ENCODE results near the gene COX14. TPM values are rescaled to one million over a fixed set of nuclear protein-coding genes. Genes with fewer than 3 reads are reported as not detected.

COX14 gene
- total and polyA plus RNA-seq, 4 donors = 26.7 to 172 (median 53.5) TPM

- TF ChIP-seq HNF4A (conservative IDR thresholded peaks at IDR 0.05) (no peak), NR2F2 (IDR thresholded peaks at IDR 0.05) (no peak), GABPA (IDR thresholded peaks at IDR 0.05 in 1 of 2, conservative IDR thresholded peaks at IDR 0.05 in 1 of 2) (no peak), FOXA1 (IDR thresholded peaks at IDR 0.05) (no peak), EGR1 (IDR thresholded peaks at IDR 0.05; ENCODE audit: low read depth in 2 of 2) (no peak), TAF1 (conservative IDR thresholded peaks at IDR 0.05) (no peak), RXRA (IDR thresholded peaks at IDR 0.05) (no peak), JUND (IDR thresholded peaks at IDR 0.05) (no peak), RAD21 (IDR thresholded peaks at IDR 0.05) (no peak), FOXA2 (IDR thresholded peaks at IDR 0.05) (no peak), HNF4G (IDR thresholded peaks at IDR 0.05) (no peak), SP1 (IDR thresholded peaks at IDR 0.05) (no peak), YY1 (IDR thresholded peaks at IDR 0.05) (no peak)
- TF ChIP-seq, protein P1, sequence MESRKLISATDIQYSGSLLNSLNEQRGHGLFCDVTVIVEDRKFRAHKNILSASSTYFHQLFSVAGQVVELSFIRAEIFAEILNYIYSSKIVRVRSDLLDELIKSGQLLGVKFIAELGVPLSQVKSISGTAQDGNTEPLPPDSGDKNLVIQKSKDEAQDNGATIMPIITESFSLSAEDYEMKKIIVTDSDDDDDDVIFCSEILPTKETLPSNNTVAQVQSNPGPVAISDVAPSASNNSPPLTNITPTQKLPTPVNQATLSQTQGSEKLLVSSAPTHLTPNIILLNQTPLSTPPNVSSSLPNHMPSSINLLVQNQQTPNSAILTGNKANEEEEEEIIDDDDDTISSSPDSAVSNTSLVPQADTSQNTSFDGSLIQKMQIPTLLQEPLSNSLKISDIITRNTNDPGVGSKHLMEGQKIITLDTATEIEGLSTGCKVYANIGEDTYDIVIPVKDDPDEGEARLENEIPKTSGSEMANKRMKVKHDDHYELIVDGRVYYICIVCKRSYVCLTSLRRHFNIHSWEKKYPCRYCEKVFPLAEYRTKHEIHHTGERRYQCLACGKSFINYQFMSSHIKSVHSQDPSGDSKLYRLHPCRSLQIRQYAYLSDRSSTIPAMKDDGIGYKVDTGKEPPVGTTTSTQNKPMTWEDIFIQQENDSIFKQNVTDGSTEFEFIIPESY (IDR thresholded peaks at IDR 0.05) = no peak
- TF ChIP-seq, protein P2, sequence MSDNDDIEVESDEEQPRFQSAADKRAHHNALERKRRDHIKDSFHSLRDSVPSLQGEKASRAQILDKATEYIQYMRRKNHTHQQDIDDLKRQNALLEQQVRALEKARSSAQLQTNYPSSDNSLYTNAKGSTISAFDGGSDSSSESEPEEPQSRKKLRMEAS (IDR thresholded peaks at IDR 0.05) = no peak
- TF ChIP-seq, protein P3, sequence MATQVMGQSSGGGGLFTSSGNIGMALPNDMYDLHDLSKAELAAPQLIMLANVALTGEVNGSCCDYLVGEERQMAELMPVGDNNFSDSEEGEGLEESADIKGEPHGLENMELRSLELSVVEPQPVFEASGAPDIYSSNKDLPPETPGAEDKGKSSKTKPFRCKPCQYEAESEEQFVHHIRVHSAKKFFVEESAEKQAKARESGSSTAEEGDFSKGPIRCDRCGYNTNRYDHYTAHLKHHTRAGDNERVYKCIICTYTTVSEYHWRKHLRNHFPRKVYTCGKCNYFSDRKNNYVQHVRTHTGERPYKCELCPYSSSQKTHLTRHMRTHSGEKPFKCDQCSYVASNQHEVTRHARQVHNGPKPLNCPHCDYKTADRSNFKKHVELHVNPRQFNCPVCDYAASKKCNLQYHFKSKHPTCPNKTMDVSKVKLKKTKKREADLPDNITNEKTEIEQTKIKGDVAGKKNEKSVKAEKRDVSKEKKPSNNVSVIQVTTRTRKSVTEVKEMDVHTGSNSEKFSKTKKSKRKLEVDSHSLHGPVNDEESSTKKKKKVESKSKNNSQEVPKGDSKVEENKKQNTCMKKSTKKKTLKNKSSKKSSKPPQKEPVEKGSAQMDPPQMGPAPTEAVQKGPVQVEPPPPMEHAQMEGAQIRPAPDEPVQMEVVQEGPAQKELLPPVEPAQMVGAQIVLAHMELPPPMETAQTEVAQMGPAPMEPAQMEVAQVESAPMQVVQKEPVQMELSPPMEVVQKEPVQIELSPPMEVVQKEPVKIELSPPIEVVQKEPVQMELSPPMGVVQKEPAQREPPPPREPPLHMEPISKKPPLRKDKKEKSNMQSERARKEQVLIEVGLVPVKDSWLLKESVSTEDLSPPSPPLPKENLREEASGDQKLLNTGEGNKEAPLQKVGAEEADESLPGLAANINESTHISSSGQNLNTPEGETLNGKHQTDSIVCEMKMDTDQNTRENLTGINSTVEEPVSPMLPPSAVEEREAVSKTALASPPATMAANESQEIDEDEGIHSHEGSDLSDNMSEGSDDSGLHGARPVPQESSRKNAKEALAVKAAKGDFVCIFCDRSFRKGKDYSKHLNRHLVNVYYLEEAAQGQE (IDR thresholded peaks at IDR 0.05) = no peak
- TF ChIP-seq, protein P4, sequence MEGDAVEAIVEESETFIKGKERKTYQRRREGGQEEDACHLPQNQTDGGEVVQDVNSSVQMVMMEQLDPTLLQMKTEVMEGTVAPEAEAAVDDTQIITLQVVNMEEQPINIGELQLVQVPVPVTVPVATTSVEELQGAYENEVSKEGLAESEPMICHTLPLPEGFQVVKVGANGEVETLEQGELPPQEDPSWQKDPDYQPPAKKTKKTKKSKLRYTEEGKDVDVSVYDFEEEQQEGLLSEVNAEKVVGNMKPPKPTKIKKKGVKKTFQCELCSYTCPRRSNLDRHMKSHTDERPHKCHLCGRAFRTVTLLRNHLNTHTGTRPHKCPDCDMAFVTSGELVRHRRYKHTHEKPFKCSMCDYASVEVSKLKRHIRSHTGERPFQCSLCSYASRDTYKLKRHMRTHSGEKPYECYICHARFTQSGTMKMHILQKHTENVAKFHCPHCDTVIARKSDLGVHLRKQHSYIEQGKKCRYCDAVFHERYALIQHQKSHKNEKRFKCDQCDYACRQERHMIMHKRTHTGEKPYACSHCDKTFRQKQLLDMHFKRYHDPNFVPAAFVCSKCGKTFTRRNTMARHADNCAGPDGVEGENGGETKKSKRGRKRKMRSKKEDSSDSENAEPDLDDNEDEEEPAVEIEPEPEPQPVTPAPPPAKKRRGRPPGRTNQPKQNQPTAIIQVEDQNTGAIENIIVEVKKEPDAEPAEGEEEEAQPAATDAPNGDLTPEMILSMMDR (IDR thresholded peaks at IDR 0.05; ENCODE audit: low read depth, low read length, missing input control) = no peak
- no peaks in the 10 kb centered on the region for H3K27me3 ChIP-seq (ENCODE audit: control insufficient read depth in 4 of 4, insufficient read depth in 4 of 4, low read length in 3 of 4)
- peaks cover 0 to 14% (median 6%) of the 10 kb centered on the region in 4 donors for H3K4me1 ChIP-seq (ENCODE audit: control insufficient read depth in 4 of 4, insufficient read depth in 4 of 4, low read length in 3 of 4)
- H3K9me3 ChIP-seq (ENCODE audit: control insufficient read depth in 4 of 4, low read length in 3 of 4) = no peaks in the 10 kb centered on the region
- peaks cover 20 to 58% (median 41%) of the 10 kb centered on the region in 4 donors for H3K36me3 ChIP-seq (ENCODE audit: control insufficient read depth in 4 of 4, insufficient read depth in 3 of 4, low read depth in 1 of 4, low read length in 3 of 4)
- H3K27ac ChIP-seq (ENCODE audit: low read depth in 1 of 2, low read length in 2 of 2) = no peak overlapping the region
- WGBS = 94% methylated on average over 5 of the region's 5 CpGs
- no peak overlapping the region for H3K9ac ChIP-seq (ENCODE audit: low read depth in 1 of 2, low read length in 2 of 2)
- H3K4me3 ChIP-seq (ENCODE audit: low read depth in 1 of 3, low read length in 3 of 3) = no peak overlapping the region
- no peak for DNase-seq (ENCODE audit: low spot score)
Observed at GRCh38 chr12:50090391-50090790, 21.6 kb upstream of the COX14 start.

- Histone ChIP-seq H3K4me1 (ENCODE audit: control insufficient read depth in 4 of 4, insufficient read depth in 4 of 4, low read length in 3 of 4) (peaks cover 2 to 21% (median 13%) of the 10 kb centered on the region in 4 donors), H3K9ac (ENCODE audit: low read depth in 1 of 2, low read length in 2 of 2) (no peak overlapping the region), H3K9me3 (ENCODE audit: control insufficient read depth in 4 of 4, low read length in 3 of 4) (no peaks in the 10 kb centered on the region), H3K27ac (ENCODE audit: low read depth in 1 of 2, low read length in 2 of 2) (no peak overlapping the region), H3K27me3 (ENCODE audit: control insufficient read depth in 4 of 4, insufficient read depth in 4 of 4, low read length in 3 of 4) (no peaks in the 10 kb centered on the region), H3K4me3 (ENCODE audit: low read depth in 1 of 3, low read length in 3 of 3) (no peak overlapping the region), H3K36me3 (ENCODE audit: control insufficient read depth in 4 of 4, insufficient read depth in 3 of 4, low read depth in 1 of 4, low read length in 3 of 4) (peaks cover 29 to 59% (median 41%) of the 10 kb centered on the region in 4 donors)
- DNase-seq (ENCODE audit: low spot score) = no peak
- WGBS = 95% methylated on average over 6 of the region's 6 CpGs
- TF ChIP-seq FOXA1 (IDR thresholded peaks at IDR 0.05) = no peak
- TF ChIP-seq GABPA (IDR thresholded peaks at IDR 0.05 in 1 of 2, conservative IDR thresholded peaks at IDR 0.05 in 1 of 2) = no peak
- TF ChIP-seq HNF4A (conservative IDR thresholded peaks at IDR 0.05) = no peak
- TF ChIP-seq NR2F2 (IDR thresholded peaks at IDR 0.05) = no peak
- TF ChIP-seq, protein P2 (IDR thresholded peaks at IDR 0.05) = no peak
- no peak for TF ChIP-seq ATF3 (IDR thresholded peaks at IDR 0.05)
- TF ChIP-seq, protein P4 (IDR thresholded peaks at IDR 0.05; ENCODE audit: low read depth, low read length, missing input control) = no peak
- TF ChIP-seq RAD21 (IDR thresholded peaks at IDR 0.05) = no peak
- no peak for TF ChIP-seq FOXA2 (IDR thresholded peaks at IDR 0.05)
- TF ChIP-seq HNF4G (IDR thresholded peaks at IDR 0.05) = no peak
- TF ChIP-seq YY1 (IDR thresholded peaks at IDR 0.05) = no peak
- TF ChIP-seq, protein P1 (IDR thresholded peaks at IDR 0.05) = no peak
- no peak for TF ChIP-seq TAF1 (conservative IDR thresholded peaks at IDR 0.05)
- TF ChIP-seq RXRA (IDR thresholded peaks at IDR 0.05) = no peak
- no peak for TF ChIP-seq JUND (IDR thresholded peaks at IDR 0.05)
- no peak for TF ChIP-seq SP1 (IDR thresholded peaks at IDR 0.05)
- no peak for TF ChIP-seq EGR1 (IDR thresholded peaks at IDR 0.05; ENCODE audit: low read depth in 2 of 2)
Observed at GRCh38 chr12:50097952-50098351, 14.1 kb upstream of the COX14 start.

Measured in liver (tissue), 9 donors.